ENCODE results near the gene RAD54L.

GRCh38 chr1:46221749-46222148, 25.8 kb upstream of the RAD54L start:
- no peak for TF ChIP-seq BCL11A (IDR thresholded peaks at IDR 0.05; ENCODE audit: low read depth, low read length)
- no peak for TF ChIP-seq CTCF (IDR thresholded peaks at IDR 0.05 in 2 of 3, conservative IDR thresholded peaks at IDR 0.05 in 1 of 3; ENCODE audit: control insufficient read depth in 2 of 3, extremely low read depth in 1 of 3, insufficient read depth in 1 of 3, low read depth in 3 of 3, low read length in 3 of 3)

Data from GM12878 (cell line).